Activated CD4-positive, alpha-beta T cell treated with anti-CD3 and anti-CD28 coated beads, Interleukin-2, amount 50 U/mL, for 48 hours (primary cell): ENCODE results near the gene CCL13.
A peak's percentile ranks its signal among the peaks of the same experiment; 100 is the strongest.
"Not testable (repeated sequence)": the region's sequence is repeated elsewhere in the genome, so short reads cannot be mapped to it uniquely, and the experiment has no call there.

Source experiments
- DNase-seq, 2 experiments: peaks; one replicate each; pipeline ENCODE4 v3.0.0-alpha.2; 2020

Gene CCL13

DNA sequence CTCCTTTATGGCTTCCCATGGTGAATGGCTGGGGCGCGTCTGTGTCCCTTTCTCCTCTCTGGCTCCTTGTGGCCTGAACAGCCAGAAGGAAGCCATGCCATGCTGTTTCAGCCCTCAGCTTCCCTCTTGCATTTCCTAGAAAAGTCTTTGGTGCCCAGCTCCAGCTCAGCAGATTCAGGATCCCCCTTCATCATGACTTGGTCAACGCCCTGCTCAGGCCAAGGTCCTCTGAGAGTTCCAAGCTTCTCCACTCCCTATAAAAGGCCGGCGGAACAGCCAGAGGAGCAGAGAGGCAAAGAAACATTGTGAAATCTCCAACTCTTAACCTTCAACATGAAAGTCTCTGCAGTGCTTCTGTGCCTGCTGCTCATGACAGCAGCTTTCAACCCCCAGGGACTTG lies at the start of gene CCL13:
Gene CCL13 (plus strand): TSS at position 287 of the 400 bp plus-strand sequence. CDS start 47 bp downstream, at position 334.
- no peak for DNase-seq

DNA sequence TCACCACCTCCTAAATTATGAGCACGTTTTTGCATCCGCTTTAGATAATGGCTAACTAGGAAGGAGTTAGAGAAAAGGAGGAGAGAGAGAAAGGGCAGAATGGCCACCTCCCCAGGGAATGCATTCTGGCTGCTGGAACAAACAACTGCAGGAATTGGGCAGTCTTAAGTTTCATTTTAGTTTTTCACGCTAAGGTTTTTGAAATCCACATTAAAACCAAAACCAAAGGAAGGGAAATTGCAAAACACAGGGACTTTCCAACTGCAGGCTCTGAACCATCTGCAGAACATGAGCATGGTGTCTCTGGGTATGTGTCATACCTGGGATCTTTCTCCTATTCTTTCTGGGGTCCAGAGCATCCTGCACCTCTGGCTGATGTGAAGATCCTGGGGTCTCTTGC lies 49.2 kb upstream of the CCL13 start:
- DNase-seq: no peak

DNA sequence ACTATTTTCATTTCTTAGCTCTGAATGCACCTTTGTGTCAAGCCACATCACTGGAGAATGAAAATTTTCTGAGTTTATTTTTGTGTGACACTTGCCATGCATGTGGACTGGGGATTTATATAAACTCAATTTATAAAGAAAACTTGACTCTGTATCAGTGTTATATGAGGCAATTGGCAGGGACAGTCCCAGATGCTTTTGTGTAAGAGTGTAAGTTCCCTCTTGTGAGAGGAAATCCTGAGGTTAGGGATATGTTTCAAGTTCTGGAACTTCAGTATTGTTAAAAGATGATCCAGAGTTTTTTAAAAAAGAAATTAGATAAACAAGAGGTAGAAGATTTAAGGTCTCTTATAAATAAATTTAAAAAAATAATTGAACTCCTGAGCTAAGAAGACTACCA lies 47.9 kb upstream of the CCL13 start:
- DNase-seq: no peak

DNA sequence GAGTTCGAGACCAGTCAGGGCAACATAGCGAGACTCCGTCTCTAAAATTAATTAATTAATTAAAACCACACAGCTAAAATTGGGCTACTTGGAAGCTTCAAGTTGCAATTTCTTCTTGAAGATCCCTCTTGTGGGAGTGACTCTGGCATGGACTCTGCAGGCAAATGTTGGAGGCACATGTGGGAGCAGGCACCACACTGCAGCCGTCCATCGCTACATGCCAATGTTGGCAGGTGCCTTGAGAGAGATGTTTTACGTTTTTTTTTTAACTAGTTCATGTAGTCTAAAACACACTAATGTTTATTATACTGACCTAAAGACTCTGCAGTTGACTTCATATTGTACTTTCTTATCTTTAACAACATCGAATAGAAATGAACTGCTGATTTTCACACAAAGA lies 45.0 kb upstream of the CCL13 start:
- DNase-seq: no peak

DNA sequence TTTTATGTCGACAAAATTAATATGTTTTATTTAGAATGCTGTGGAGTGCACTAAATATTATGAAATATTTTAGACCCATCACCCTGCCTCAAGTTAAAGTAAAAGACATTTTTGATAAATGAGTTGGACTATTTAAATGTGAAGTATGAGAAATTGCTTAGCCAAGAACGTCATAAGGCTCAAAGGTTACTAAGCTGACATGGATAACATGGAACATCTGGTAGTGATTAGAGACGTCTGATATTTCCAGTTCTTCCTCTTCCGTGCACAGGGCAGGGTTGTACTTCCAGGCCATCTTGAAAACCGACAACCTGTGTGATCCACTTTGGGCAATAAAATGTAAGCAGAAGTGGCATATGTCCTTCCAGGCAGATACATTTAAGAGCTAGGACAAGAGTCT lies 44.2 kb upstream of the CCL13 start:
- DNase-seq: no peak

DNA sequence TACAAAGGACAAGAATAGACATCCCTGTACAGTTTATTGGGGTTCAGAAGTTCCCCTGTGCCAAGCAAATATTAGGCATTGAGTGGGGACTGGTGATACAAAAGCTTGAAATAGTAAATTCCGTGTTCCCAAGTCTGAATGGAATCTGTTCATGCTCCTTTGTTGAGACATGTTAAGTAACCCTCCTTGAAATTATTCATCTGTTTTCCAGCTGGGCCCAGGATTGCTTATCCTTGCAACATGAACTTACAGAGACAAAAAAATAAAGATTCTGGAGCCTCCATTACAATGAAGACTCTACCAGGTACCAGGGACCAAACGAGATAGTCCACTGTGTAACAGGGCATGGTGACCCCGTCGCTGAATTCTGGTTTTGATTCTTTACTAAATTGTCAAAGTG lies 43.1 kb upstream of the CCL13 start:
- no peak for DNase-seq

DNA sequence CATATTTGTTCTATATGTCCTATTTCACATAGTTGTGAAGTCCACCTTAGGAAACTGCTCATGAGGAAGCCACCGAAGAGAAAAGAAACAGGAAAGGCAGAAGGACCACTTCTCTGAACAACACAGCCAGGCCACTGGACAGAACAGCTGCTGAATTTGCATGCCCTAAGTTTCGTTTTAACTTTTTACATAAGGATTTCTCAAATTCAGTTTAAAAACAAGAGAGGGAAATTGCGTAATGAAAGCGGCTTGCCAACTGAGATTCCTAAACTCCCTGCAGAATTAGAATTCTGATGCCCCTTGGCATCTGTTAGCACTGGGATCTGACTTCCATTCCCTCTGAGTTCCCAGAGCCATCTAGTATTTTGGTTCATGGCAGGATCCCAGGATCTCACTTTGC lies 42.0 kb upstream of the CCL13 start:
- no peak for DNase-seq

DNA sequence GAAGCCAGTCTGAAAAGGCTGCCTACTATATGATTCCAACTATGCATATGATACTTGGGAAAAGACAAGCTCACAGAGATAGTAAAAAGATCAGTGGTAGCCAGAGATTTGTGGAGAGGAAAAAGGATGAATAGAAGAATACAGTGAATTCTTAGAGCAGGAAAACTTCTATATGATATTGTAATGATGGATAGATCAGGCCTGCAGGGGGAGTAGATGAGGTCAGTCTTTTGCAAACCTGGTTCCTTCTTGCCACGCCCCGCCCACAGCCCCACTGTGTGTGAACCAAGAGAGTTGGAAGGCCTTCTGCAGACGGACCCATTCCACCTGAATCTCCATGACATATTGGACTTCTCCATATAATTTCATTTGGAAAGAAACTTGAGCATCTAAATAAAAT lies 37.8 kb upstream of the CCL13 start:
- peak in 1 of 2 experiments; percentile 12 for DNase-seq

DNA sequence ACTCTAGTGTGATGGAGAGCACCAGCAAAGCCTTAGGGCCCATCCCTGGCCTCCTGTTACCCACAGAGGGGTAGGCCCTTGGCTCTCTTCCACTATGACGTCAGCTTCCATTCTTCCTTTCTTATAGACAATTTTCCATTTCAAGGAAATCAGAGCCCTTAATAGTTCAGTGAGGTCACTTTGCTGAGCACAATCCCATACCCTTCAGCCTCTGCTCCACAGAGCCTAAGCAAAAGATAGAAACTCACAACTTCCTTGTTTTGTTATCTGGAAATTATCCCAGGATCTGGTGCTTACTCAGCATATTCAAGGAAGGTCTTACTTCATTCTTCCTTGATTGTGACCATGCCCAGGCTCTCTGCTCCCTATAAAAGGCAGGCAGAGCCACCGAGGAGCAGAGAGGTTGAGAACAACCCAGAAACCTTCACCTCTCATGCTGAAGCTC lies 37.2 kb upstream of the CCL13 start, which contains the start of gene CCL8:
Gene CCL8 (plus strand): TSS at position 397 of the 445 bp plus-strand sequence. CDS start 67 bp downstream, outside the sequence.
- DNase-seq: no peak

DNA sequence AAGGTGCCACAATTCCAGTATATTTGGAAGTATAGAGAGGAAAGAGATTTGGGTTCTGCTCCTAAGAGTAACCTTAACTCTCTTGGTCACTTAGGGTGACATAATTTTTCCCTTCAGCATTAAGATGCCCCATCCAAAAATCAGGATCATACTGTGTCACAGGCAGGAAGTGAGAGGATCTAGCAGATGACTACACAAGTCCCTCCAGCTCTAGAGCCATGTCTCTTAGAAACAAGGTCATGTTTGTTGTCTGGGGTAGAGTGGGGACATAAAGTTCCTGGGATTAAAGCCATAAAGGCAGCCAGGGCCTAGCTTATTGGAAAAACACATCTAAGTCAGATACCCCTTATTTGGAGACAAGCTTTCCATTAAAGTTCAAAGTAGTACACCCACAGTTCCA lies 34.3 kb upstream of the CCL13 start:
- no peak for DNase-seq

DNA sequence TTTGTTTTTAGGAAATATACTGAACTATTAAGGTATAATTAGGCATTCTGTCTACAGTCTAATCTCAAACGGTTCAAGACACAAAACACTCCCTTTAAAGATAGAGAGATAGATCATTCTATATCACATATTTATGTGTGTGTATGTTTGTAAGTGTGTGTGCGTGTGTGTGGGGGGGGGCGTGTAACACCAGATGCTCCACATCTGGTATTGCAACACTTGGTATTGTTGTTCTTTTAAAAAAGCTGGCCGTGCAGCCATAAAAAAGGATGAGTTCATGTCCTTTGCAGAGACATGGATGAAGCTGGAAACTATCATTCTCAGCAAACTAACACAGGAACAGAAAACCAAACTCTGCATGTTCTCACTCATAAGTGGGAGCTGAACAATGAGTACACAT lies 28.7 kb upstream of the CCL13 start:
- not testable (repeated sequence) for DNase-seq

DNA sequence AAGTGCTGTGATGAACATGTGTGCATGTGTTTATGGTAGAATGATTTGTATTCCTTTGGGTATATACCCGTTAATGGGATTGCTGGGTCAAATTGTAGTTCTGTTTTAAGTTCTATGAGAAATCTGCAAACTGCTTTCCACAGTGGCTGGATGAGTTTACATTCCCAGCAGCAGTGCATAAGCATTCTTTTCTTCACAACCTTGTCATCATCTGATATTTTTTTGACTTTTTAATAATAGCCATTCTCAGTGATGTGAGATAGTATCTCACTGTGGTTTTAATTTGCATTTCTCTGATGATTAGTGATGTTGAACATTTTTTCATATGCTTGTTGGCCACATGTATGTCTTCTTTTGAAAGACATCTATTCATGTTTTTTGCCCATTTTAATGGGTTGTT lies 18.6 kb upstream of the CCL13 start:
- DNase-seq: no peak

DNA sequence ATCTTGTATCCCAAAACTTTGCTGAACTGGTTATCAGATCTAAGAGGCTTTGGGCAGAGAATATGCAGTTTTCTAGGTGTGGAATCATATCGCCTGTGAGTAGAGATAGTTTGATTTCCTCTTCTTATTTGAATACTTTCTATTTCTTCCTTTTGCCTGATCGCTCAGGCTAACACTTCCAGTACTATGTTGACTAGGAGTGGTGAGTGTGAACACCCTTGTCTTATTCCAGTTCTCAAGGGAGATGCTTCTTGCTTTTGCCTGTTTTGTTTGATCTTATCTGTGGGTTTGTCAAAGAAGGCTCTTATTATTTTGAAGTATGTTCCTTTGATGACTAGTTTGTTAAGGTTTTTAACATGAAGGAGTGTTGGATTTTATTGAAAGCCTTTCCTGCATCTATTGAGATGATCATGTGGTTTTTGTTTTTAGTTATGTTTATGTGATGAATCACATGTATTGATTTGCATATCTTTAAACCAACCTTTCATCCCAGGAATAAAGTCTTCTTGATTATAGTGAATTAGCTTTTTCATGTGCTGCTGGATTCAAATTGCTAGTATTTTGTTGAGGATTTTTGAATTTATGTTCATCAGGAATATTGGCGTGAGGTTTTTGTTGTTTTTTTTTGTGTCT lies 17.0 kb upstream of the CCL13 start:
- no peak for DNase-seq

DNA sequence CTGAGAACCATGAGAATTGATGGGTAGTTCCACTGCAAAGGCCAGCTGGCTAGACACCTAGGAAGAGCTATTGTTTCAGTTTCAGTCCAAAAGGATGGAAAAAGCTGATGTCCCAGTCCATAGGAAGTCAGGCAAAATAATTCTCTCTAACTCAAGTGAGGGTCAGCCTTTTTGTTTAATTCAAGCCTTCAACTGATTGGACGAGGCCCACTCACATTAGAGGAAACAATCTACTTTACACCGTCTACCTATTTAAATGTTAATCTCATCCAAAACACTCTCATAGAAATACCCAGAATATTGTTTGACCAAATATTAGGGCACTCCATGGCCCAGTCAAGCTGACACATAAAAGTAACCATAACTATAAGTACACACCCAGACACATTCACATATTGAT lies 14.4 kb upstream of the CCL13 start:
- no peak for DNase-seq

DNA sequence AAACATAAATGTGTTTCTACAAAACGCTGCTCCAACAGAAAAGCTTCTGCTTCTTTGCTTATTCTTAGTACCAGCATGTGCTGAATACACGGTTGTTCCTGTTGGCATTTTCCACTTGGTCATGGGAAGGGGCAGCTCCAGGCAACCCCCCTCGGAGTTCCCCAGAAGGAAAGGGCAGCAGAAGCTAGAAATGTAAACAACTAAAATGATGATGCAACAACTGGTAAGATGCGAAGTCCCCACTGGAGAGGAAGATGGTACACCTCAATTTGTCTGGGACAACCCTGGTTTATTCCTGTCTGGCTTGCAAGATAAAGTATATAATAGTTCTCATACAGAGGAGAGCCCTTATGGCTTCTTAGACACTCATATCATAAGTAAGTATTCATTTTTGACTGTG lies 9.2 kb upstream of the CCL13 start:
- DNase-seq: no peak

DNA sequence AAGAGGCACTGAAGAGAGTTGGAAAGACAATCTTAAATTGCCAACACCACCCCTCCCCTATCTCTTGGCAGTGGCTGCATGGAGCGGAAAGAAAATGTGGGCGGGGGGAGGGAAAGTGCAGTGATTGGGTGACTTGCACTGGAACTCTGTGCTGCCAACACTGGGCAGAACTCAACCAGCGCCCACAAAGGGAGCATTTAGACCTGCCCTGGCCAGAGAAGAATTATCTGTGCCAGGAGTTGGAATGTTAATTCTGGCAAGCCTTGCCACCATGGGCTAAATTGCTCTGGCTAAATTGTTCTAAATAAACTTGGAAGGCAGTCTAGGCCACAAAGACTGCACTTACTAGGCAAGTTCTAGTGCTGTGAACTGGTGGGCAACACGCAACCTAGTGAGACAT lies 6.5 kb upstream of the CCL13 start:
- no peak for DNase-seq

DNA sequence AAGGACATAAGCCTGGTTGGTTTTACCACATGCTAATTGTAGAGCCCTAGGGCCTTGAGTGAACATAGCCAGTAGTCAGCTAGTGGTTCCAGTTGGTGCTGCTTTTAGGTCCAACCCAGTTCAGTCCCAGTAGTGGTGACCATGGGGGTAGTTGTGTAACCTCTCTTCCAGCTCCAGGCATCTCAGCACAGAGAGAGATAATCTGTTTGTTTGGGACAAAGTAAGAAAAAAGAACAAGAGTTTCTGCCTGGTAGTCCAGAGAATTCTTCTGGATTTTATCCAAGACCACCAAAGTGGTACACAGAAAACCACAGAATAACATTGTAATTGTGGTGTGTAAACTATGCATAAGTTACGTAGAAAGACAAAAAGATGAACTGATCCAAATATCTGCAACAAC lies 5.2 kb upstream of the CCL13 start:
- DNase-seq: no peak

DNA sequence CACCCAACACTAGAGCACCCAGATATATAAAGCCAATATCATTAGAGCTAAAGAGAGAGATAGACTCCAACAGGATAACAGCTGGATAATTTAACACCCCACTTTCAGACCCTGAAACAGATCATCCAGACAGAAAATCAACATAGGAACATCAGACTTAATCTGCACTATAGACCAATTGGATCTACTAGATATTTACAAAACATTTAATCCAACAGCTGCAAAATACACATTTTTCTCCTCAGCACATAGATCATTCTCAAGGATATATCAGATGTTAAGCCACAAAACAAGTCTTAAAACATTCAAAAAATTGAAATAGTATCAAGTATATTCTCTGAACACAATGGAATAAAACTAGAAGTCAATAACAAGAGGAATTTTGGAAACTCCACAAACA lies 4.1 kb upstream of the CCL13 start:
- DNase-seq: no peak

DNA sequence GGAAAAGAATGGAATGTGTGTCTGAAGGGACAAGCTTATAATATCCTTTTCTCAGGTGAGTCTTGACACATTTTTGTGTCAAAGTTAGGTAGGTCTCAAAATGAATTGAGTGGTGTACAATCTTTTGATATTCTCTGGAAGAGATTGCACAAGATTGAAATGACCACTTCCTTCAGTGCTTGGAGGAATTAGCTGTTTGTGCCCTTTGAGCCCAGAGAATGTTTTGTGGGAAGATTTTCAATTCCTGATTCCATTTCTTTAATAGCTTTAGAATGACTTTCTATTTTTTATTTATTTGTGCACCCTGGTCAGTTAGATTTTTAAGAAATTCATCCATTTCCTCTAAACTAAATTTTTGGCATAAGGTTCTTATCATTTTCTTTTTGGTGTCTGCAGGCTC lies 1.6 kb upstream of the CCL13 start:
- no peak for DNase-seq

DNA sequence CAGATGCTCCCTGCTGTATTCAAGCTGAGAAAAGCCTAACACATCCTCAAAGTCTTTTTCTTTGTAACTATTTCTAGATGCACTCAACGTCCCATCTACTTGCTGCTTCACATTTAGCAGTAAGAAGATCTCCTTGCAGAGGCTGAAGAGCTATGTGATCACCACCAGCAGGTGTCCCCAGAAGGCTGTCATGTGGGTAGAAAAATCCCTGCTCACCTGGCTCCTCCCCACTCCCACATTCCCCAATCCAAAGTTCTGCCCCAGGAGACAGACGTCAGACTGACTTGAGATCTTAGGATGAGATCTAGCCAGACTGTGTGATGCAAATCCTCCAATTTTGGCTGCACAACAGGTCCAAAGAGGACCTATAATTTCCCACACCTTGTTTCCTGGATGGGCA lies 1.1 kb downstream of the CCL13 start:
- no peak for DNase-seq

DNA sequence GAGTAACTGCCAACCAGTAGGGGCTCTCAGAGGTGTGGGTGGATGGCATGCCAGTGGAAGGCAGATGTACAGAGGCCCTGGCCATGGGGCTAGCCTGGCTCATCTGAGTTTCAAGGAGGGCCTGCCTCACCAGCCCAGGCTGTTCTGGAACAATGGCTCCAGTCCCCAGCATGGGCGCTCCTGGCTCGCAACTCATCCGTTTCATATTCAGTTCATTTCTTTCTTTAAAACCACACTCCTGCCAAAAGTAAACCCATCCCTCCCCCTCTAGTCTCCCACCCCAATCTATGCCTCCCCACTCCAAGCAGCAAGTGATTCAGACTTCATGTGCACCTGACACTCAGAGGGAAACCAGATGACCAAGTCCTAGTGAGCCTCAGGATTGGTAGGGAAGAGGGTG lies 2.4 kb downstream of the CCL13 start:
- DNase-seq: no peak

DNA sequence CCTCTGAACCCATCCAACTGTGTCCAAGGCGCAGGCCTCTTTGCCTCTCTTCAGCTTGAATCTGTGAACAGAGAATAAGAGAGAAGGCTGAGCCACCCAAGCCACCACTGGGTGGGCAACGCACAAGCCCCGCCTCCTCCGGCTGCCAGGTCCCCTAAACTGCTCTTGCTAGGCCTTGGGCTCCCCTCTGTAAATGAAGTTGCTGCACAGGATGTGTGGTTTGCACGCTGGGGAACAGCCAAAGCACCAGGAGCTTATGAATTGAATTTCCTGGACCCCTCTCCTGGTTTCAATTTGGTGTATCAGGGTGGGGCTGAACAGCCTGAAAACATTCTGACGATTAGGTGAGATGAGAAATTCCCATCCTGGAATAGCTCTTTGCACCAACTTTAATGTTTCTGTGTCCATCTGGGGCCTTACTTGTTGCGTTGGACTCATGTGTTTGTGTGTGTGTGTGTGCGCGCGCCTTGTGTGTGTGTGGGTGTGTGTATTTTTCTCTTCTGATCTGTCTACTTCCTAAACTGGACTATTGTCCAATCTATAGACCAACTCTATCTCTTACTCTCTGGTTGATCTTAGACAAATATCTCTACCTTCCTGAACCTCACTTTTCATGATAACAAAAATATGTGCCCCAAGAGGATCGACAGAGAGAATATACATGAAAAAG lies 4.5 kb downstream of the CCL13 start:
- DNase-seq: no peak

DNA sequence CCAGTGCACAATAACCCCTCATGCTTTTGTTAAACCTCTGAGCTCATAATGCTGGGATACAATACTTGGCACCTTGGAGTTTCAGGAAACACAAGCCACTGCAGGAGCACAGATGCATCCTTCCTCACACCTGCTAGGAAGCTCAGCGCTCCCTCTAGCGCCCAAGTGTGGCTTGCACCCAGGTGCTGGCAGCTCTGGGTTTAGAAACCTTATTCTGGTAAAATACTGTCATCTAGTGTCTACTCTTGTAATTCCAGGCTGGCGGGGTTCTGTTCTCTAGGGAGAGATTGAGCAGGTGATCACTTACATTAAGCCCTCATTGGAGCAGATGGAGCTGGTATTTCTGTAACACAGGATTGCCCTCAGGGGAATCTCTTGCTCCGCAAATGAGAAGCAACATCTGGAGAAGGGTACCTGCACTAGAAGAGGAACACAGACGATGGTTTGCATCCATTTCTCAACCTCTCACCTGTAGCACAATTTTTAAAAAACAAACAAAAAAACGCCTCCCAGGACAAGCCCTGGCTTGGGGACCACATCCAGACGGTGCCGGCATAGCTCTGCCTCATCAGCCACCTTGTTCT lies 5.3 kb downstream of the CCL13 start:
- peak; percentile 84 to 86 for DNase-seq

DNA sequence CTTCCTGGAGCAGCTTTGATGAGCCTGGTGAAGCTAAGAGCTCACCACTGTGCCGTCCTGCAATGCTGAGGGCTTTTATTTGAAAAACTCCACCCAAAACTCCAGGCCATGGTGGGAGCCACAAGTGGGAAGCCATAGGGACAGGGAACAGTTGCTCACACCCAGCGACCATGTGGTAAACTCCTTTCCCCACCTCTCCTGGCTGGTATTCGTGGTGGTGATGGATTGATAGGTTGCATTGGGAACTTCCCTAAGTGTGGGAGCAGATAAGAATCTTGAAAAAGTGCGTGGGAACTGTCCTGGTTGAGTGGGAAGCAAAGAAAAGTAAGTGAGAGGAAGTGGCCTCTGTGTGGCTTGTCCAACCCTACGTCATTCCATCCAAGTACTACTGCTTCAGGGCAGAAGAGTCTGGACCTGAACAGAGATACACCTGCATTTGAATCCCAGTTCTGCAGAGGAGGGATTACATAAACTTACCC lies 6.9 kb downstream of the CCL13 start, which contains the start of gene CCL1:
Gene CCL1 (minus strand): TSS at position 51 of the 479 bp plus-strand sequence. CDS start 72 bp downstream, outside the sequence.
- DNase-seq: no peak
